ENCODE results near the gene FAM98A. TPM values are rescaled to one million over a fixed set of nuclear protein-coding genes. Genes with fewer than 3 reads are reported as not detected.

FAM98A gene
- total and polyA plus RNA-seq, 10 of the 15 experiments (the other 5 are each of a cell fraction or from before 2014, with no cell fraction given): 29.7 to 231 (median 80.2) TPM

GRCh38 chr2:33616873-33617272 lies 17.8 kb upstream of the FAM98A start (continued):
- TF ChIP-seq BCLAF1 (IDR thresholded peaks at IDR 0.05): no peak
- no peak; the same call in 1 of the 2 replicates for TF ChIP-seq ZBED1 (IDR thresholded peaks at IDR 0.05; ENCODE audit: borderline replicate concordance)
- no peak for TF ChIP-seq ZNF207 (IDR thresholded peaks at IDR 0.05; ENCODE audit: borderline replicate concordance)
- no peak for TF ChIP-seq SIX5 (IDR thresholded peaks at IDR 0.05; ENCODE audit: low read depth, low read length, severe bottlenecking)
- TF ChIP-seq PKNOX1 (IDR thresholded peaks at IDR 0.05): no peak
- TF ChIP-seq POLR2AphosphoS2 (IDR thresholded peaks at IDR 0.05; ENCODE audit: low read depth, low read length): no peak
- TF ChIP-seq HDAC6 (IDR thresholded peaks at IDR 0.05; ENCODE audit: unreplicated experiment): no peak
- no peak for TF ChIP-seq LARP7 (IDR thresholded peaks at IDR 0.05)
- no peak for TF ChIP-seq DPF2 (IDR thresholded peaks at IDR 0.05)
- no peak for TF ChIP-seq TCF7 (IDR thresholded peaks at IDR 0.05; ENCODE audit: borderline replicate concordance)
- no peak for TF ChIP-seq RCOR1 (conservative IDR thresholded peaks at IDR 0.05; ENCODE audit: low read depth, low read length)
- TF ChIP-seq SPI1 (IDR thresholded peaks at IDR 0.05; ENCODE audit: borderline replicate concordance, insufficient read depth, low read depth, low read length): no peak
- TF ChIP-seq RUNX3 (IDR thresholded peaks at IDR 0.05; ENCODE audit: low read length): peak; percentile 73
- 0 out of 4 replicates have a peak, but pooled peaks of 1 of the 2 experiments have one; percentile 18 for TF ChIP-seq SRF (IDR thresholded peaks at IDR 0.05; ENCODE audit: low read depth in 2 of 2, low read length in 2 of 2)
- TF ChIP-seq YBX1 (IDR thresholded peaks at IDR 0.05): no peak
- no peak for TF ChIP-seq IRF4 (IDR thresholded peaks at IDR 0.05; ENCODE audit: low read depth, low read length)
- TF ChIP-seq FOXM1 (IDR thresholded peaks at IDR 0.05; ENCODE audit: low read depth, low read length): 0 out of 2 replicates have a peak, but pooled peaks have one; percentile 48
- no peak for TF ChIP-seq CREB1 (IDR thresholded peaks at IDR 0.05; ENCODE audit: low read depth)
- no peak for TF ChIP-seq TBL1XR1 (IDR thresholded peaks at IDR 0.05; ENCODE audit: low read depth, low read length)
- no peak for TF ChIP-seq IRF5 (IDR thresholded peaks at IDR 0.05; ENCODE audit: borderline replicate concordance)
- no peak for TF ChIP-seq PRDM15 (CRISPR knock-in tag; IDR thresholded peaks at IDR 0.05)
- TF ChIP-seq RB1 (IDR thresholded peaks at IDR 0.05; ENCODE audit: borderline replicate concordance): no peak
- TF ChIP-seq SIN3A (IDR thresholded peaks at IDR 0.05; ENCODE audit: low read depth, low read length): no peak
